CD4-positive, alpha-beta T cell treated with Interleukin-1 beta for 1 hour (primary cell): ENCODE data around the gene CD300LD.
"Not testable (repeated sequence)": the region's sequence is repeated elsewhere in the genome, so short reads cannot be mapped to it uniquely, and the experiment has no call there.

Experiments used
- DNase-seq, 2 donors: peaks; one replicate each; pipeline ENCODE4 v3.0.0-alpha.2; 2020 to 2022

Gene CD300LD

DNA sequence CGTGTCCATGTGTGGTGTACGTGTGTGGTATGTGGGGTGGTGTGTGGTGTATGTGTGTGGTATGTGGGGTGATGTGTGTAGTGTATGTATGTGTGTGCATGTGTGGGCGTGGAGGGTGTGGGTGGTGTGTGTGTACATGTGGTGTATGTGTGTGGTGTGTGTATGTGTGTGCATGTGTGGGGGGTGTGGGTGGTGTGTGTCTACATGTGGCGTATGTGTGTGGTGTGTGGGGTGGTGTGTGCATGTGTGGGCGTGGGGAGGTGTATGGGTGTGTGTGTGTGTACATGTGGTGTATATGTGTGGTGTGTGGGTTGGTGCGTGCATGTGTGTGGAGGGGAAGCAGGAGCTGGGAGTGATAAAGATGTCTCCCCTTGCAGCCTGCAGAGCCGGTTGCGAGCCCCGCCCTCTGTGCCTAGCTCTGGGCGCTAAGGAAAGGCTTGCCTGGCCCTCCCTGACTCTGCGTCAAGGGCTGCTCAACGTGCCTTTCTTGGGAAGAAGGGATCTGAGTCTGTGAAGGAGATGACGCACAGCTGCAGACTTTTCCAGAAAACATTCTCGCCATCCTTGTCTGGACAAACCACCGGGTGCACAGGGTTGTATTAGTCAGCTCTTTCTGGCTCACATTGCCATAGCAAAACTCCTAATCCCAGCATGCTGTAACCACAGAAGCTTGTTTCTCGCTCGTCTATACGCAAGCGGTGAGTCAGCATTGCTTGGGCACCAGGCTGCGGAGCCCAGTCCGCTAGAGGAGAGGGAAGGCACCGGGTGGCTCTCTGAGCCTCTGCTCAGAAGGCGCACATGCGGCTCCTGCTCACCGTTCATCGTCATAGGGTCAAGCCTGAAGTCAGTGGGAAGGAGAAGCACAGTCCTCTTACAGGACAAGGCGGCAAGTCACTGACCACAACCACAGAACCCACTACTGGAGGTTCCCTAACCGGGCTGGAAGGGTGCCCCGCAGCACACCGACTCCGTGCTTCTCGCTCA, 22.8 kb downstream of the CD300LD start:
- peak in 1 of 2 donors; percentile 83 for DNase-seq

- DNase-seq, result no peak
Observed at GRCh38 chr17:74568106-74568873, 23.8 kb downstream of the CD300LD start.

GRCh38 chr17:74567397-74567796, 24.7 kb downstream of the CD300LD start, which contains the start of gene CD300H:
Gene CD300H, minus strand, starts transcription at chr17:74567509.
- peak in 1 of 2 donors; percentile 17 for DNase-seq

DNA sequence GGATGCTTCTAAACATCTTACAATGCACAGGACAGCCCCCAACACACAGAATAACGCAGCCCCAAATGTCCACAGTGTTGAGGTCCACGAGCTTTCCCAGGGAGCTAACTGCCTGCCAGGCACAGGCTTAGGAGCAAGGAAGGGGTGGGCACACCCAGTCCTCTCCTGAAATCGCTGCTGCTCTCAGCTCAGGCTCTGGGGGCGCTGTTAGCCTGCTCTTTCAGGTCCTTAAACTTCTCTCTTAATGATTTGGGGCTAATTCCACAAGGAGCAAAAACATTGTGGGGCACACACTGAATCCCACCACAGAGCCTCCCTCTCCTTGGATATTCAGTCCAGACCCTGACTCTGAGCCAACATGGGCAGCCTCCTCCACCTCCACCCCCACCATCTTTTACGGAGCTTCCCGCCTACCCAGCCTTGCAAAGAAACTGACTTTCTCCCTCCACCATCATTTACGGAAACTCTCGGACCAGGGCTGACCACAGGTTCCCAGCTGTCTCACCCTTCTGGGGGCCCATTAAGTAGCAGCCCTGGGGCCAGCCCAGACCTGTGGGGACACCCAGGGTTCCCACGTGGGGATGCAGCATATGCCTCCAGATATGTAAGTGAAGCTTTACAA, 25.8 kb downstream of the CD300LD start:
- DNase-seq, result peak; percentile 17 to 40

DNA sequence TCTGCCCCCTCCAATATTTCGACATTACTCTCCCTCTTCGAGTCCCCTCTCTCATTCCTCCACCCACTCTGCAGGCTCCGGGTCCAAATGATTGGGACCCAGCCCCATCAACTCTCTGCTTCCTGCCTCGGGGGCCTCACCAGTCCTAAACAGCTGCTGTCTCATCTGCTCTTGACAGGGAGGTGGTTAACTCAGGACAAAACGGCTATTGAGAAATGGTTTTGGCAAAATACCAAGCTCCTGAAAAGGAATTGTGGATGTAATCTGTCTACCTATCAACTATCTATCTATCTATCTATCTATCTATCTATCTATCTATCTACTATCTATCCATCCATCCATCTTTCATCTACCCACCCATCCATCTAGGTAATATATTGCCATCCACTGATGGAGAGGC, 27.0 kb downstream of the CD300LD start:
- no peak for DNase-seq

DNA sequence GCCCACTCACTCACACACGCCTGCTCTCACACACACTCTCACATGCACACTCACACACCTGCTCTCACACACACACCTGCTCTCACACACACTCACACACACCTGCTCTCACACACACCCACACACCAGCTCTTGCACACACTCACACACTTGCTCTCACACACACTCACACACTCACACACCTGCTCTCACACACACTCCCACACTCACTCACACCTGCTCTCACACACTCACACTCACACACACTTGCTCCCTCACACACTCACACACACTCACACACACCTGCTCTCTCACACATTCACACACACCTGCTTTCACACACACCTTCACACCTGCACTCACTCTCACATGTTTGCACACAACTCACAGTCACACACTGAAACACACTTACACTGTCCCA, 28.7 kb downstream of the CD300LD start:
- no peak for DNase-seq

GRCh38 chr17:74561586-74561985, 30.5 kb downstream of the CD300LD start:
- no peak for DNase-seq

- DNase-seq, result no peak
Observed at GRCh38 chr17:74558882-74559519, 33.1 kb downstream of the CD300LD start.

DNA sequence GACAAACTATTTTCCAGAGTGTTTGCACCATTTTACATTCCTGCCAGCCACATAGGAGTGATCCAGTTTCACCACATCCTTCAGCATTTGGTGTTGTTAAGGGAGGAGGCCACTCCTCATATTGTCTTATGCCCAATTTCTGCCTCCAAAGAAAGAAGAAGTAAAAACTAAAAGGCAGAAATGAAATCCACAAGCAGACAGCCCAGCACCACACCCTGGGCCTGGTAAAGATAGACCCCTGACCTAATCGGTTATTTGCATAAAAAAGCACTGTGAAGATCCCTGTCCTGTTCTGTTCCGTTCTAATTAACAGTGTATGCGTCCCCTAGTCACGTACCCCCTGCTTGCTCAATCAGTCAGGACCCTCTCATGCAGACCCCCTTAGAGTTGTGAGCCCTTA, 33.7 kb downstream of the CD300LD start:
- not testable (repeated sequence) for DNase-seq

DNA sequence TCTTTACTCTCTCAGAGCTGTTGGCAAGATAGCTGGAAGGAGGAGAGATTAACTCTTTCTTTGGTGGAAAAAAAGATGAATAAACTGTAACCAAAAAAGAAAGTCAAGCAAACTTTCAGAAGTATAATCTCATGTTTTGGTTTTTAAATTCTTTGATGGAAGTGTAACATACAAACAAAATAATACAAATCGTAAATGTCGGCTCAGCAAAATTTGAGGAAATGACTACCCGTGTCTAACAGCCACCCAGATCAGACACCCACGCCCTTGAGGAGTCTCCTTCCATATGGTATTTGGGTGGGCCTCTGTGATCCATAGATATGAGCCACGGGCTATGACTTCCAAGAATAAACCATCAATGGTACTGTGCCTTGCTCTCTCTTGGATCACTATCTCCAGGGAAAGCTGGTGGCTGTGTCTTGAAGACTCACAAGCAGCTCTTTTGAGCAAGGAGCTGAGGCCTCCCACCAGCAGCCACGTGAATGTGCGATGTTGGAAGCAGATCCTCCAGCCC, 36.6 kb downstream of the CD300LD start:
- DNase-seq, result no peak

GRCh38 chr17:74554909-74555308, 37.2 kb downstream of the CD300LD start:
- no peak for DNase-seq

GRCh38 chr17:74552037-74552436, 40.0 kb downstream of the CD300LD start:
- DNase-seq, result no peak

DNA sequence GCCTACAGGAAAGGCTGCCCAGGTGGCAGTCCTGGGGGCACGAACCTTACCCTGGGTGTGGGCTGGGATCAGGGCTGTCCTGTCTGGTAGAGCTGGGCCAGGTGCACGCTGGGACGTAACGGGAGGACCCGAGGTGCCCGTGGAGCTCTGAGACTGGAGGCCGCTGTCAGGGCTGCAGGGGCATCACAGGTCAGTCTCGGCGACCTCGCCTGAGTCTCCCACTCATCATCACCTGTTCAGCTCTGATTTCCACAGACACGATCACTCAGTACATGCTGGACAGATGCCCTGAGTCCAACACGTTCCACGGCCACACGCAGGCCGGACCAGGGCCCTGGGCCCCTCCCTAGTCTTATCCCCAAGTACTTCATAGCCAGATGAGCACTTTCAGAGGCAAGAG, 41.5 kb downstream of the CD300LD start:
- no peak for DNase-seq

GRCh38 chr17:74549343-74549742, 42.7 kb downstream of the CD300LD start:
- no peak for DNase-seq

DNA sequence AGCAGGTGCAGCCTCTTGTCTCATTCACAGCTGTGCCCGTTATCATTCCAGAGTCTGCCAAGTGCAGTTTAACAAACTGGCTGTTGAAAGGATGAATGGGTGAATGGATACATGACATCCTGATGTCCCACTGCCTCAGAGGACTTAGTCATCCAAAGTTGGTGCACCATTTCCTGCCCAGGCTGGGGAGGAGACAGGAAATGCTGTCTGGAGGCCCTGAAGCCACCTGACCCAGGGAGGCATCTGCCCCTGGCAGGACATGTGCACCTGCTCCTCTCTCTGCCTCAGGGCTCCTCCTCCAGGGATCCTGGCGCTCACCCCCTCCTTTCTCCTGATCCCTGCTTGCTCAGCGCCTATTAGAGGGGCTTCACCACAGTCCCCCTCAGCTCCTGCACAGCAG, 44.3 kb downstream of the CD300LD start:
- no peak for DNase-seq

- DNase-seq, result no peak
Observed at GRCh38 chr17:74547264-74547663, 44.8 kb downstream of the CD300LD start.

DNA sequence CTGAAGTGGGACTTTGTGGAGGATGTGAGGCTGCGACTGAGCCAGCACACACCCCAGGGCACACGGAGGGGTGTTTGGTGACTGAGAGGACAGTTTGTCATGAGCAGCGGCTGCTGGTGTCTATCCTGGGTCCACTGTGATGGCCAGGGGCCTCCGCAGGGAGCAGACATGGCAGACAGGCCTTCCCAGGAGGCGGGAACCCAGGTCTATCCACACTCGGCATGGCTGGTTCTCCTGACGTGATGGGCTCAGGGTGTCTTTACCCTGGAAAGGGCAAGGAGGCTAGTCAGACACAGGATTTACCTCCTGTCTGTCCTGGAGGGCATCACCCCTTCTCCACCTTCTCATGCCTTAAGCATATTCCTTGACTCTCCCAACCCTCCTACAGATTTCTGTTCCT, 45.5 kb downstream of the CD300LD start:
- DNase-seq, result no peak

DNA sequence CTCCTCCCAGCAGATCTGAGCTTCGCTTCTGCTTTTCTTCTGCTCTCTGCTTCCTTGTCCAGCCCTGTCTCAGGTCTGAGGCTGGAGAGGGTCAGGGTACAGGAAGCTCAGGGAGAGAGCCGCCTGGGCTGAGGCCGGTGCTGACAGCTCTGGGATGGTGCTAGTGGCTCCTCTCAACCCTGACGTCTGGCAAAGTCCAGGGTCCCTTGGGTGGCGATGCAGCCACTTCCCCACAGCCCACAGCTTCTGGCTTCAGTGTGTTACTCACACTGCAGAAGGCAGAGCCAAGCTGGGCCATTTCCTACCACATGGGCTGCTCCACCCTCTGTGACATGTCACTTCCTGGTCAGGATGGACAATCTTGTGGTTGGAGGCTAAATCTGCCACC, 46.2 kb downstream of the CD300LD start, which contains the start of gene CD300C:
Gene CD300C, minus strand, starts transcription at position 273 of the 388 bp plus-strand sequence. CDS start 333 bp downstream, outside the sequence.
- DNase-seq, result peak in 1 of 2 donors; percentile 71

DNA sequence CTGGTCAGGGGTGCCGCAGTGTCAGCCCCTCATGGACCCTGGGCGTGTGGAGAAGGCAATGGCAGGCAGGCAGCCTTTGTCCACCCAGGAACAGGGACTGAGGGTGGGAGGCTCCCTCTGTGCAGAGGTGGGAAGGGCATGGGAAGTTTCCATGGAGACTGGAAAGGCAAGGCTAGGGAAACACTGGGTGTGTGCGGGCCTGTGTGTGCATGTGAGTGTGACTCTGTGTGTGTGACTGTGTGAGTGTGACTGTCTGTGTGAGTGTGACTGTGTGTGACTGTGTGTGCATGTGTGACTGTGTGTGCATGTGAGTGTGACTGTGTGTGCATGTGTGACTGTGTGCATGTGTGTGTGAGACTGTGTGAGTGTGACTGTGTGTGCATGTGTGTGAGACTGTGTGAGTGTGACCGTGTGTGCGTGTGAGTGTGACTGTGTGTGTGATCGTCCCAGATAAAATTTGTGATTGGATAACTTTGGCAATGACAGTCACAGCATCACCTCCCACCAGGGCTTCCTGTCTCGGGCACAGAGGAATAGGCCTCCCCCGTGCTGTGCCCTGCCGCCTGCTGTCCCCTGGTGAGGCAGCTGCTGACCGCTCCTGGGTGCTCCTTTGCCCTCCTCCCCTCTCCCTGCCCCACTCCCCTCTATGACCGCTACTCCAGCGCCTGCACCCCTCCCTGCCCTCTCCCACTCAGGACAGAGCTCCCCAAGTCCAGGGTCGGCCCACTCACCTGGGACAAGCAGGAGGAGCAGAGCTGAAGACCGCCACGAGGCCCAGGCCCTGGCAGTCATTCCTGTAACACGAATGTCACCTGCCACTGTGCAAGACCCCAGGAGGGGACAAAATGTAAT, 46.9 kb downstream of the CD300LD start:
- no peak for DNase-seq

GRCh38 chr17:74543891-74544760, 48.0 kb downstream of the CD300LD start:
- DNase-seq, result no peak
